GM12878 (cell line): Measurements from ENCODE around the gene NLE1. TPM values are rescaled to one million over a fixed set of nuclear protein-coding genes. Genes with fewer than 3 reads are reported as not detected.
A peak's percentile ranks its signal among the peaks of the same experiment; 100 is the strongest.

Source experiments
- ATAC-seq: fragments of 200-7000 bp; cut with Tn5 transposase; 3 replicates; pipeline ENCODE4 v1.9.1; 2020; ENCODE audit warnings: mild to moderate bottlenecking, moderate library complexity
- BruUV-seq: library from RNA; stranded (reverse); fragments of 400-500 nt; replicated peaks from 2 replicates; lab custom pipeline; 2021; lab: Mats Ljungman, UMichigan
- CTCF ChIA-PET: fragments of 300-600 bp; sonication (Branson Sonifier 250); formaldehyde crosslinking; extraction: SDS; loops from one replicate; lab custom pipeline; 2021; ENCODE audit warnings: inconsistent platforms; lab: Yijun Ruan, JAX
- POLR2A ChIA-PET: fragments of 350-600 bp; formaldehyde crosslinking; extraction: SDS; loops from one replicate; lab custom pipeline; 2021; ENCODE audit warnings: inconsistent platforms; lab: Charles Lee
- RAD21 ChIA-PET: fragments of 300-600 bp; sonication (Branson Sonifier 250); formaldehyde crosslinking; loops from one replicate; lab custom pipeline; 2023; ENCODE audit warnings: antibody characterized with exemption; ENCODE audit not compliant: unreplicated experiment; lab: Charles Lee
- SMC1A ChIA-PET: fragments of 300-600 bp; sonication (Branson Sonifier 250); formaldehyde crosslinking; loops from one replicate; lab custom pipeline; 2023; ENCODE audit not compliant: unreplicated experiment, uncharacterized antibody; lab: Charles Lee
- DNase-seq: peaks from one replicate; pipeline ENCODE4 v3.0.0-alpha.2; 2011; ENCODE audit warnings: low read depth, low spot score
- FAIRE-seq: peaks from 3 replicates; lab custom pipeline; 2011; peaks lifted over from hg19 to GRCh38; lab: Jason Lieb, UNC
- H2AFZ ChIP-seq: 2 replicates; pipeline ENCODE4 v1.6.0; 2011; ENCODE audit warnings: low read depth, low read length, control low read depth; ENCODE audit not compliant: control insufficient read depth
- H3K27ac ChIP-seq: 2 replicates; pipeline ENCODE4 v1.5.1; 2011; ENCODE audit warnings: control low read depth; ENCODE audit not compliant: control insufficient read depth, insufficient read depth
- H3K27me3 ChIP-seq, 2 experiments: replicated peaks in 1 of 2; 2 replicates each; pipeline versions ENCODE4 v1.6.0 to v1.6.1; 2011; ENCODE audit warnings: low read length in 1 of 2; ENCODE audit not compliant: control insufficient read depth in 2 of 2, insufficient read depth in 2 of 2
- H3K36me3 ChIP-seq, 2 experiments: 2 replicates each; pipeline ENCODE4 v1.5.1; 2011; ENCODE audit warnings: low read length in 1 of 2; ENCODE audit not compliant: control insufficient read depth in 2 of 2, insufficient read depth in 2 of 2
- H3K4me1 ChIP-seq: 2 replicates; pipeline ENCODE4 v1.6.1; 2011; ENCODE audit warnings: mild to moderate bottlenecking, low read length, moderate library complexity, mixed read lengths; ENCODE audit not compliant: control insufficient read depth, insufficient read depth
- H3K4me2 ChIP-seq: 2 replicates; pipeline ENCODE4 v1.6.0; 2011; ENCODE audit warnings: control low read depth; ENCODE audit not compliant: control insufficient read depth, insufficient read depth
- H3K4me3 ChIP-seq: fragments of 200-600 bp; sonication (generic); 2 replicates; pipeline ENCODE4 v1.5.1; 2016
- H3K79me2 ChIP-seq: 2 replicates; pipeline ENCODE4 v1.6.0; 2011; ENCODE audit warnings: low read length; ENCODE audit not compliant: control insufficient read depth, insufficient read depth
- H3K9ac ChIP-seq: 2 replicates; pipeline ENCODE4 v1.8.0; 2011; ENCODE audit warnings: low read length, control low read depth, mixed read lengths; ENCODE audit not compliant: control insufficient read depth, insufficient read depth
- H3K9me3 ChIP-seq: replicated peaks from 3 replicates; pipeline ENCODE4 v1.5.1; 2011; ENCODE audit warnings: mild to moderate bottlenecking, low read length; ENCODE audit not compliant: control insufficient read depth, insufficient read depth
- H4K20me1 ChIP-seq: 2 replicates; pipeline ENCODE4 v1.6.0; 2011; ENCODE audit not compliant: control insufficient read depth, insufficient read depth
- BACH1 ChIP-seq: fragments of 450-650 bp; IDR thresholded peaks from 2 replicates; pipeline ENCODE4 v1.6.1; 2017; ENCODE audit warnings: mild to moderate bottlenecking, borderline replicate concordance
- BRCA1 ChIP-seq: IDR thresholded peaks from 2 replicates; pipeline ENCODE4 v1.6.1; 2011; ENCODE audit warnings: low read depth, low read length, improper control_type of control experiment
- CBX3 ChIP-seq: fragments of 200-600 bp; sonication (generic); IDR thresholded peaks from 2 replicates; pipeline ENCODE4 v1.6.1; 2016; ENCODE audit warnings: low read depth, borderline replicate concordance
- CHD1 ChIP-seq: IDR thresholded peaks from 2 replicates; pipeline ENCODE4 v1.6.1; 2012; ENCODE audit warnings: low read depth, low read length, improper control_type of control experiment
- CREB1 ChIP-seq: IDR thresholded peaks from 2 replicates; pipeline ENCODE4 v1.6.1; 2012; ENCODE audit warnings: low read depth, mild to moderate bottlenecking, inconsistent platforms
- HDAC2 ChIP-seq: fragments of 200-600 bp; sonication (generic); IDR thresholded peaks from 2 replicates; pipeline ENCODE4 v1.6.1; 2017
- JUND ChIP-seq: IDR thresholded peaks from 2 replicates; pipeline ENCODE4 v1.6.1; 2012; ENCODE audit warnings: low read depth, mild to moderate bottlenecking, low read length, improper control_type of control experiment, moderate library complexity
- LARP7 ChIP-seq: fragments of 450-650 bp; IDR thresholded peaks from 2 replicates; pipeline ENCODE4 v1.6.1; 2017; ENCODE audit warnings: mild to moderate bottlenecking
- MYC ChIP-seq: IDR thresholded peaks from 2 replicates; pipeline ENCODE4 v1.6.1; 2011; ENCODE audit warnings: mild to moderate bottlenecking, low read length, moderate library complexity, inconsistent platforms; ENCODE audit not compliant: insufficient read depth, insufficient replicate concordance, insufficient read length, severe bottlenecking
- NFIC ChIP-seq: IDR thresholded peaks from 2 replicates; pipeline ENCODE4 v1.6.1; 2012; ENCODE audit warnings: low read depth, mild to moderate bottlenecking, inconsistent platforms, low read length, moderate library complexity
- RCOR1 ChIP-seq: conservative IDR thresholded peaks from 2 replicates; pipeline ENCODE4 v1.6.1; 2012; ENCODE audit warnings: low read depth, low read length, improper control_type of control experiment
- SIN3A ChIP-seq: IDR thresholded peaks from 2 replicates; pipeline ENCODE4 v1.6.1; 2012; ENCODE audit warnings: low read depth, low read length, improper control_type of control experiment
- TAF1 ChIP-seq: IDR thresholded peaks from 2 replicates; pipeline ENCODE4 v1.6.1; 2011; ENCODE audit warnings: mild to moderate bottlenecking, low read depth, low read length, borderline replicate concordance
- TCF12 ChIP-seq: IDR thresholded peaks from 2 replicates; pipeline ENCODE4 v1.6.1; 2011; ENCODE audit warnings: low read depth, mild to moderate bottlenecking, low read length
- WGBS: methylation state at CpG from one replicate; pipeline ENCODE4 v1.1.6; 2016; ENCODE audit warnings: low lambda C conversion rate; ENCODE audit not compliant: insufficient replicate concordance, insufficient coverage; ENCODE audit errors: missing lambda C conversion rate; 5-methylcytosine and 5-hydroxymethylcytosine counted together
- in situ Hi-C: fragments of 300-500 bp; cut with MboI; formaldehyde crosslinking; loops from 9 replicates; pipeline ENCODE4 v1.14.3; 2018; ENCODE audit warnings: mixed read lengths
- intact Hi-C: fragments of 100-400 bp; cut with micrococcal nuclease; formaldehyde crosslinking; loops from one replicate; pipeline ENCODE4 v1.14.2; 2022; ENCODE audit not compliant: unreplicated experiment
- polyA plus RNA-seq, 11 experiments: library from polyadenylated mRNA; depleted of rRNA in 4 of 11; unstranded in 6 of 11; stranded (reverse) in 5 of 11; fragments of >200 nt; fragmentation: Nextera tagmentation in 4 of 11; fragmentation: Illumina TruSeq in 1 of 11; extraction: Ambion mirVana in 4 of 11; extraction: Trizol in 1 of 11; gene quantifications; 1 replicate in 1 of 11; 2 replicates in 10 of 11; pipeline versions ENCODE4 v1.2.1 to v1.2.3, GENCODE V29; 2011 to 2016; ENCODE audit warnings: inconsistent platforms in 2 of 11, missing spikeins in 2 of 11, low read depth in 1 of 11
- total RNA-seq, 4 experiments: library from RNA; depleted of rRNA in 3 of 4; stranded (reverse); fragments of >200 nt in 3 of 4; fragmentation: Illumina TruSeq in 1 of 4; extraction: Trizol in 1 of 4; gene quantifications; 2 replicates each; pipeline versions ENCODE4 v1.2.1 to v1.2.3, GENCODE V29; 2013 to 2021
- TF ChIP-seq, protein P1 (sequence below): fragments of 150-350 bp; IDR thresholded peaks from 2 replicates; pipeline ENCODE4 v1.6.1; 2014; ENCODE audit warnings: mild to moderate bottlenecking, low read depth, low read length
- TF ChIP-seq, protein P2 (sequence below): fragments of 450-650 bp; IDR thresholded peaks from 2 replicates; pipeline ENCODE4 v1.6.1; 2017; ENCODE audit warnings: mild to moderate bottlenecking, moderate library complexity

The NLE1 gene
- total and polyA plus RNA-seq, 10 of the 15 experiments (the other 5 are each of a cell fraction or from before 2014, with no cell fraction given) = 2.4 to 33.5 (median 17.6) TPM

- ATAC-seq = no peak
- ChIA-PET SMC1A (interaction anchor here (0.8 to 14.7 kb wide), 6 partner anchors 19 to 62 kb away, joined by 3 to 534 read pairs (median 6); partner anchors contain the start of gene RFFL), POLR2A (interaction anchor here (0.9 to 5.0 kb wide), 3 partner anchors 9 to 56 kb away, joined by 4 to 115 read pairs (median 45); partner anchors contain the start of gene RFFL), CTCF (interaction anchor here (1.1 to 1.9 kb wide), 4 partner anchors 20 to 449 kb away, joined by 3 to 16 read pairs (median 4); partner anchors contain the start of gene RFFL), RAD21 (interaction anchor here (0.8 to 17.8 kb wide), 7 partner anchors 17 to 105 kb away, joined by 3 to 452 read pairs (median 5); partner anchors contain the start of genes LIG3 and RFFL)
- in situ Hi-C loops = no loop called here
- Histone ChIP-seq H3K79me2 (peaks cover 83% of the 10 kb centered on the region), H3K4me1 (peaks cover 36% of the 10 kb centered on the region), H3K27me3 (no peaks in the 10 kb centered on the region), H4K20me1 (no peaks in the 10 kb centered on the region), H3K9me3 (no peaks in the 10 kb centered on the region), H3K9ac (no peak overlapping the region), H3K4me2 (peak overlapping the region; percentile 30; the same call in 1 of the 2 replicates), H3K4me3 (no peak overlapping the region), H2AFZ (no peak overlapping the region), H3K27ac (peak overlapping the region; percentile 41), H3K36me3 (no peaks in the 10 kb centered on the region; a peak in 1 of 4 replicates)
- no peak for FAIRE-seq
- 51% methylated on average over 2 of the region's 2 CpGs for WGBS
- no peak for TF ChIP-seq SIN3A
- TF ChIP-seq TAF1 = no peak
- no peak for TF ChIP-seq RCOR1
- no peak for TF ChIP-seq NFIC
- no peak for TF ChIP-seq BACH1
- TF ChIP-seq CREB1 = no peak
- TF ChIP-seq LARP7 = no peak
- no peak for TF ChIP-seq CHD1
- no peak for TF ChIP-seq BRCA1
- TF ChIP-seq JUND = no peak
- no peak for TF ChIP-seq TCF12
- TF ChIP-seq, protein P1, sequence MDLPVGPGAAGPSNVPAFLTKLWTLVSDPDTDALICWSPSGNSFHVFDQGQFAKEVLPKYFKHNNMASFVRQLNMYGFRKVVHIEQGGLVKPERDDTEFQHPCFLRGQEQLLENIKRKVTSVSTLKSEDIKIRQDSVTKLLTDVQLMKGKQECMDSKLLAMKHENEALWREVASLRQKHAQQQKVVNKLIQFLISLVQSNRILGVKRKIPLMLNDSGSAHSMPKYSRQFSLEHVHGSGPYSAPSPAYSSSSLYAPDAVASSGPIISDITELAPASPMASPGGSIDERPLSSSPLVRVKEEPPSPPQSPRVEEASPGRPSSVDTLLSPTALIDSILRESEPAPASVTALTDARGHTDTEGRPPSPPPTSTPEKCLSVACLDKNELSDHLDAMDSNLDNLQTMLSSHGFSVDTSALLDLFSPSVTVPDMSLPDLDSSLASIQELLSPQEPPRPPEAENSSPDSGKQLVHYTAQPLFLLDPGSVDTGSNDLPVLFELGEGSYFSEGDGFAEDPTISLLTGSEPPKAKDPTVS = no peak
- no peak for TF ChIP-seq CBX3
- TF ChIP-seq, protein P2, sequence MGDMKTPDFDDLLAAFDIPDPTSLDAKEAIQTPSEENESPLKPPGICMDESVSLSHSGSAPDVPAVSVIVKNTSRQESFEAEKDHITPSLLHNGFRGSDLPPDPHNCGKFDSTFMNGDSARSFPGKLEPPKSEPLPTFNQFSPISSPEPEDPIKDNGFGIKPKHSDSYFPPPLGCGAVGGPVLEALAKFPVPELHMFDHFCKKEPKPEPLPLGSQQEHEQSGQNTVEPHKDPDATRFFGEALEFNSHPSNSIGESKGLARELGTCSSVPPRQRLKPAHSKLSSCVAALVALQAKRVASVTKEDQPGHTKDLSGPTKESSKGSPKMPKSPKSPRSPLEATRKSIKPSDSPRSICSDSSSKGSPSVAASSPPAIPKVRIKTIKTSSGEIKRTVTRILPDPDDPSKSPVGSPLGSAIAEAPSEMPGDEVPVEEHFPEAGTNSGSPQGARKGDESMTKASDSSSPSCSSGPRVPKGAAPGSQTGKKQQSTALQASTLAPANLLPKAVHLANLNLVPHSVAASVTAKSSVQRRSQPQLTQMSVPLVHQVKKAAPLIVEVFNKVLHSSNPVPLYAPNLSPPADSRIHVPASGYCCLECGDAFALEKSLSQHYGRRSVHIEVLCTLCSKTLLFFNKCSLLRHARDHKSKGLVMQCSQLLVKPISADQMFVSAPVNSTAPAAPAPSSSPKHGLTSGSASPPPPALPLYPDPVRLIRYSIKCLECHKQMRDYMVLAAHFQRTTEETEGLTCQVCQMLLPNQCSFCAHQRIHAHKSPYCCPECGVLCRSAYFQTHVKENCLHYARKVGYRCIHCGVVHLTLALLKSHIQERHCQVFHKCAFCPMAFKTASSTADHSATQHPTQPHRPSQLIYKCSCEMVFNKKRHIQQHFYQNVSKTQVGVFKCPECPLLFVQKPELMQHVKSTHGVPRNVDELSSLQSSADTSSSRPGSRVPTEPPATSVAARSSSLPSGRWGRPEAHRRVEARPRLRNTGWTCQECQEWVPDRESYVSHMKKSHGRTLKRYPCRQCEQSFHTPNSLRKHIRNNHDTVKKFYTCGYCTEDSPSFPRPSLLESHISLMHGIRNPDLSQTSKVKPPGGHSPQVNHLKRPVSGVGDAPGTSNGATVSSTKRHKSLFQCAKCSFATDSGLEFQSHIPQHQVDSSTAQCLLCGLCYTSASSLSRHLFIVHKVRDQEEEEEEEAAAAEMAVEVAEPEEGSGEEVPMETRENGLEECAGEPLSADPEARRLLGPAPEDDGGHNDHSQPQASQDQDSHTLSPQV = no peak
- no peak for TF ChIP-seq MYC
- no peak for TF ChIP-seq HDAC2
- no peak for DNase-seq
- intact Hi-C loops = loop anchor here (5.0 kb wide), 1 partner anchor 103 kb away; the partner anchor contains the start of gene LIG3
- BruUV-seq = no TSS peak
Observed at GRCh38 chr17:35084987-35085386, 57.1 kb downstream of the NLE1 start.
